ENCODE measurements around the gene ANKRD31.

DNA sequence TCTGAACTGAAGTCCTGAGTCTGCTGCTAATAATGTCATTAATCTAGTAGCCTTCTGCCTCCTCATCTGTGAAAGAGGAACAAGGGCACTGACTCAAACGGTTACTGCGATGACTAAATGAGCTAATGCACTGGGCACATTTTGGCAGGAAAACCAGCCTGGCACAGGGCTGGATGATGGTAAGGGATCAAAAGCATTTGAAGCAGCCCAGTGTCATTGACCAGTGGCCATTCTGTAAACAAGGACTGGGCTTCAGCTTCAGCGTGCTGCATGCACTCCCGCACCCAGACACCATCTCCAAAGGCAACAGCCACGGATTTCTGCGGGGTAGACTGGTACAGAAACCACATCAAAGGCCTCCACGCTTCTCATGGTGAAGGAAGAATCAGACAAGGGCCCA, 192.3 kb downstream of the ANKRD31 start:
- no peak for TF ChIP-seq POLR2A (IDR thresholded peaks at IDR 0.05; ENCODE audit: low read depth, low read length)
- no peak for TF ChIP-seq POU2F2 (IDR thresholded peaks at IDR 0.05; ENCODE audit: low read depth, low read length)
- no peak for TF ChIP-seq POLR2AphosphoS5 (IDR thresholded peaks at IDR 0.05; ENCODE audit: low read depth, low read length)
- TF ChIP-seq SPI1 (IDR thresholded peaks at IDR 0.05; ENCODE audit: low read depth, low read length): peak; percentile 16; the same call in 1 of the 2 replicates
- no peak for TF ChIP-seq TAF1 (IDR thresholded peaks at IDR 0.05; ENCODE audit: low read depth, low read length)
- TF ChIP-seq PAX5 (IDR thresholded peaks at IDR 0.05; ENCODE audit: insufficient read depth, low read length, severe bottlenecking): no peak

Measured in GM12891 (cell line).